Midbrain (tissue), 1 donor: ENCODE results near the gene CLEC4E.
"Not testable (repeated sequence)": the region's sequence is repeated elsewhere in the genome, so short reads cannot be mapped to it uniquely, and the experiment has no call there.

Source experiments
- DNase-seq: peaks from one replicate; lab custom pipeline; 2025; lab: John Stamatoyannopoulos, UW

The CLEC4E gene

GRCh38 chr12:8540831-8541230 is at the start of gene CLEC4E:
CLEC4E (minus strand) TSS chr12:8540905; CDS start chr12:8540797, 108 bp downstream.
- not testable (repeated sequence) for DNase-seq

GRCh38 chr12:8589679-8590078 is 49.0 kb upstream of the CLEC4E start:
- DNase-seq: no peak

- DNase-seq: not testable (repeated sequence)
These were observed 43.8 kb upstream of the CLEC4E start for GRCh38 chr12:8584478-8584877.

- no peak for DNase-seq
These were observed 43.3 kb upstream of the CLEC4E start for GRCh38 chr12:8584004-8584403.

GRCh38 chr12:8581098-8581784 is 40.5 kb upstream of the CLEC4E start:
- DNase-seq: no peak

GRCh38 chr12:8577879-8578278 is 37.2 kb upstream of the CLEC4E start:
- no peak for DNase-seq

GRCh38 chr12:8572507-8572906 is 31.8 kb upstream of the CLEC4E start:
- DNase-seq: no peak

- no peak for DNase-seq
These were observed 25.8 kb upstream of the CLEC4E start for GRCh38 chr12:8566525-8566924.

- not testable (repeated sequence) for DNase-seq
These were observed 25.3 kb upstream of the CLEC4E start for GRCh38 chr12:8566052-8566451.

- DNase-seq: no peak
These were observed 24.0 kb upstream of the CLEC4E start for GRCh38 chr12:8564656-8565055.

- no peak for DNase-seq
These were observed 22.7 kb upstream of the CLEC4E start for GRCh38 chr12:8563356-8563755.

GRCh38 chr12:8562310-8562709 is 21.6 kb upstream of the CLEC4E start:
- no peak for DNase-seq

- no peak for DNase-seq
These were observed 20.3 kb upstream of the CLEC4E start for GRCh38 chr12:8561011-8561410.

- DNase-seq: no peak
These were observed 19.0 kb upstream of the CLEC4E start for GRCh38 chr12:8559676-8560075.

- DNase-seq: no peak
These were observed 15.9 kb upstream of the CLEC4E start for GRCh38 chr12:8556531-8557097.

GRCh38 chr12:8554451-8555195 is 13.9 kb upstream of the CLEC4E start:
- DNase-seq: no peak

GRCh38 chr12:8553088-8553627 is 12.5 kb upstream of the CLEC4E start:
- no peak for DNase-seq

- DNase-seq: no peak
These were observed 8.7 kb upstream of the CLEC4E start for GRCh38 chr12:8549381-8549780.

GRCh38 chr12:8548192-8548591 is 7.5 kb upstream of the CLEC4E start:
- no peak for DNase-seq

- DNase-seq: no peak
These were observed 6.9 kb upstream of the CLEC4E start for GRCh38 chr12:8547645-8548044.

GRCh38 chr12:8546591-8546990 is 5.9 kb upstream of the CLEC4E start:
- no peak for DNase-seq

GRCh38 chr12:8544295-8544694 is 3.6 kb upstream of the CLEC4E start:
- peak; percentile 88 for DNase-seq

- DNase-seq: no peak
These were observed 857 bp upstream of the CLEC4E start for GRCh38 chr12:8541562-8541961.
